ENCODE measurements around the gene SEL1L3. TPM values are rescaled to one million over a fixed set of nuclear protein-coding genes. Genes with fewer than 3 reads are reported as not detected.

SEL1L3 gene
- total RNA-seq, 1 experiment from 2014 or later = 48.3 TPM

- TF ChIP-seq CTCF (conservative IDR thresholded peaks at IDR 0.05) = no peak
- H3K79me1 ChIP-seq (ENCODE audit: insufficient read depth, low read depth, low read length, poor library complexity, severe bottlenecking) = no peaks in the 10 kb centered on the region
- H3T11ph ChIP-seq (ENCODE audit: low read length) = no peak overlapping the region
- Mint-ChIP-seq H3K4me3 (no peak overlapping the region; a peak in 1 of 5 replicates), H3K36me3 (ENCODE audit: insufficient read depth in 1 of 3, low read depth in 3 of 3) (peaks cover 0 to 3% (median 2%) of the 10 kb centered on the region in 3 experiments; a peak in 3 of 7 replicates), H3K9me3 (peaks cover 0 to 3% of the 10 kb centered on the region in 2 experiments; a peak in 2 of 5 replicates), H3K4me1 (peaks cover 21 to 29% of the 10 kb centered on the region in 2 experiments), H3K27me3 (ENCODE audit: low read depth) (peaks cover 15% of the 10 kb centered on the region), H3K27ac (no peak overlapping the region)
- H2AK5ac ChIP-seq (ENCODE audit: insufficient read length, low read length) = no peak overlapping the region
- no CpG with 5 or more reads among the region's 4 CpGs for WGBS (ENCODE audit: extremely low coverage, insufficient read length, low lambda C conversion rate)
- no peak overlapping the region for H3K18ac ChIP-seq (ENCODE audit: insufficient read length, low read depth, low read length)
- no peak overlapping the region for H2AFZ ChIP-seq (ENCODE audit: low read length)
- peaks cover 9% of the 10 kb centered on the region for H3K23me2 ChIP-seq (ENCODE audit: insufficient read length, low read depth, low read length, poor library complexity, severe bottlenecking)
- no peak overlapping the region for H4K5ac ChIP-seq (ENCODE audit: insufficient read length, low read depth, low read length)
- no peak overlapping the region for H3K14ac ChIP-seq (ENCODE audit: insufficient read depth, low read length)
- H2BK12ac ChIP-seq (ENCODE audit: insufficient read length, low read depth, low read length) = no peak overlapping the region
- no peaks in the 10 kb centered on the region for H3K27me3 ChIP-seq (ENCODE audit: insufficient read depth, low read length)
- H3K9me3 ChIP-seq (ENCODE audit: control insufficient read depth, low read depth, low read length) = no peaks in the 10 kb centered on the region
- H4K91ac ChIP-seq (ENCODE audit: insufficient read length, low read depth, low read length) = no peak overlapping the region
- no peak overlapping the region for H3K4ac ChIP-seq (ENCODE audit: low read depth, low read length)
- H2BK20ac ChIP-seq (ENCODE audit: low read depth, low read length, poor library complexity, severe bottlenecking) = no peak overlapping the region
- peak; percentile 72 for DNase-seq
- H2BK15ac ChIP-seq (ENCODE audit: low read depth, low read length) = no peak overlapping the region
- no peak overlapping the region for H2BK120ac ChIP-seq (ENCODE audit: low read depth, low read length, poor library complexity, severe bottlenecking)
- no peaks in the 10 kb centered on the region for H4K20me1 ChIP-seq (ENCODE audit: control insufficient read depth, insufficient read depth, insufficient read length)
- no peak overlapping the region for H3K4me2 ChIP-seq (ENCODE audit: insufficient read depth, insufficient read length, low read length)
- no peak overlapping the region for H3K23ac ChIP-seq (ENCODE audit: insufficient read length, low read depth, low read length)
- no peak overlapping the region for H3K9ac ChIP-seq (ENCODE audit: extremely low read depth, insufficient read length, low read length)
- no peaks in the 10 kb centered on the region; the same call in 1 of the 2 replicates for H3K79me2 ChIP-seq (ENCODE audit: insufficient read depth, low read length)
- H4K8ac ChIP-seq (replicated peaks; ENCODE audit: insufficient read length, low read depth, low read length) = no peak overlapping the region
- no peak overlapping the region for H2BK5ac ChIP-seq (ENCODE audit: insufficient read length, low read length)
- peaks cover 6% of the 10 kb centered on the region; the same call in 1 of the 2 replicates for H3K4me1 ChIP-seq (ENCODE audit: insufficient read depth, low read length)
- H3K27ac ChIP-seq (ENCODE audit: insufficient read length, low read depth, low read length) = no peak overlapping the region
- H3K56ac ChIP-seq (ENCODE audit: insufficient read length, low read depth, low read length) = no peak overlapping the region
These were observed 2.8 kb upstream of the SEL1L3 start for GRCh38 chr4:25865586-25865985.

Data from H9 (cell line).